ENCODE data around the gene TSPAN9.

TSPAN9 gene

DNA sequence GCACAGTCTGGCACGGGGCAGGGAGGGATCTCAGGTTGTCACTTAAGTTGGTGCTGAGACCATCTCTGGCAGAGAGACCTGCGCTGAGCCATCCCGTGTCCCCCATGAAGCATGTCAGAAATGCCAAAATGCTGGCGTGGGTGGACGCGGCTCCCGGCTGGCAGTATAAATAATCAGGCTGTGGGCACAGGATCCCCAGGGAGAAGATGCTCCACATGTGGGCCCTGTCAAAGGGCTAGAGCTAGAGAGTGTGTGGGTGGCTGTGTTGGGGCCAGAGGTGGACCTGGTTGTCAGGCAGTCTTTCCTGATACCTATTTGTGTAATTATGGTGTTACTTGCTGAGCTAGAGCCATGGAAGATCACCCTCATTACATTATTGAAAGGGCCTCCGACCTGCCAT is 189.5 kb downstream of the TSPAN9 start:
- H3K27me3 ChIP-seq (ENCODE audit: insufficient read depth, low read length): no peaks in the 10 kb centered on the region
- peaks cover 5% of the 10 kb centered on the region for H3K4me1 ChIP-seq (ENCODE audit: insufficient read depth, low read length)
- no peak overlapping the region for H3K4me3 ChIP-seq (ENCODE audit: low read length)
- H3K9me3 ChIP-seq (ENCODE audit: low read length): no peaks in the 10 kb centered on the region
- no peaks in the 10 kb centered on the region for H3K36me3 ChIP-seq (ENCODE audit: insufficient read depth, low read length)
- no peak overlapping the region for H2AFZ ChIP-seq (ENCODE audit: low read depth, low read length)

DNA sequence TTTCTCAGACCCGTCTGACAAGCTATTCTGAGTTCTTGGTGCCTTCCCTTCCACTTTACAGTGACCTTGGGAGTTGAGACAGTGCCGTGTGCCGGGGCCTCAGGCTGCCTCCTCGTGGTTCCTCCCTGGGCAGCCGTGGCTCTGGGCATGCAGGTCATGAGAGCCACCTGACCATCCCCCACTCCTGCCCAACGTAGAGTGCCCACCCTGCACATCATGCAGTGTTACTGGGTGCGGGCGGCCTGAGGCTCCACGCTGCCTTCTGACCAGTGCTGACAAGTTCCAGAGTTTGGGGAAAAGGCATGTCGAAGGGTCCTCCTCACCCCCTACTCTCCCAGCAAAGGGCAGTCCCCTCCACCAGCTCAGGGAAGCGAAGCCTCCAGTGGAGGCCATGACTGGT is 190.5 kb downstream of the TSPAN9 start:
- Histone ChIP-seq H3K4me1 (ENCODE audit: insufficient read depth, low read length) (peaks cover 10% of the 10 kb centered on the region), H3K27me3 (ENCODE audit: insufficient read depth, low read length) (no peaks in the 10 kb centered on the region), H3K36me3 (ENCODE audit: insufficient read depth, low read length) (no peaks in the 10 kb centered on the region), H2AFZ (ENCODE audit: low read depth, low read length) (no peak overlapping the region), H3K9me3 (ENCODE audit: low read length) (no peaks in the 10 kb centered on the region), H3K4me3 (ENCODE audit: low read length) (no peak overlapping the region)

DNA sequence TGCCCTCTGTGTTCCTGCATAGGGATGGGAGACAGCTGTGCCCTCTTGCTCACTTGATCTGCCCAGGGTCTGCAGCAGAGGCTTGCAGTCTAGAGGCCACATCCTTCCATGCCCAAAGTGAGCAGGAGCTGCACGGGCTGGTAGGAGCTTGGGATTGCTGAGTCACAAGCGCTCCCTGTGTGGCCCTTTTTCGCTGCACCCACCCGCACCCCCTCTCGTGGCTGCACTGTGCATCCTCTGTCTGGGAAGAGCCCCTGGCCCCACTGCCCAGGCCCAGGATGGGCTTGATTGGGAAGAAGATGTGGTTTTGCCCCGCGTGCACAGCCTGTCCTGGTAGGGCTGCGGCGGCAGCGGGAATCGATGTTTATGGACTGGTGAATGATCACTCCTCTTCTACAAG is 192.4 kb downstream of the TSPAN9 start:
- Histone ChIP-seq H3K36me3 (ENCODE audit: insufficient read depth, low read length) (no peaks in the 10 kb centered on the region), H2AFZ (ENCODE audit: low read depth, low read length) (no peak overlapping the region), H3K4me3 (ENCODE audit: low read length) (no peak overlapping the region), H3K27me3 (ENCODE audit: insufficient read depth, low read length) (no peaks in the 10 kb centered on the region), H3K4me1 (ENCODE audit: insufficient read depth, low read length) (peaks cover 10% of the 10 kb centered on the region), H3K9me3 (ENCODE audit: low read length) (no peaks in the 10 kb centered on the region)

DNA sequence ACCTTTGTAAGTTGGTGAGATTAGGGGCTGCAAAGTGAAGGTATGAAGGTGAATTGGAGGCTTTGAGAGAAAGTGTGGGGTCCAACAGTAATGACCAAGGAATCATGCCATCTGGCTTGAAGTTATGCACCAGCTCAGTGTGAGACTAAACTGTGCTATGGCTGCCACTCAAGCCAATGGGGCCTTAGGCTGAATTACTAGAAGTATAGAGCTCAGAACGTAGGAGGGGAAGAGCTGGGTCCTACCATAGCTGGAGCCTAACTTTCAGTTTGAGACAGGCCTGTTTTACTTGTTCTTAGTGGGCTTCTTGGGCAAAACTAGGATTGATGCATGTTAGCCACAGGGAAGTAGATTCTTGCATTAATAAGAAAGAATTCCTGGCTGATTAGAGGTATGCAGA is 194.0 kb downstream of the TSPAN9 start:
- Histone ChIP-seq H2AFZ (ENCODE audit: low read depth, low read length) (no peak overlapping the region), H3K36me3 (ENCODE audit: insufficient read depth, low read length) (no peaks in the 10 kb centered on the region), H3K27me3 (ENCODE audit: insufficient read depth, low read length) (no peaks in the 10 kb centered on the region), H3K9me3 (ENCODE audit: low read length) (no peaks in the 10 kb centered on the region), H3K4me1 (ENCODE audit: insufficient read depth, low read length) (peaks cover 10% of the 10 kb centered on the region), H3K4me3 (ENCODE audit: low read length) (no peak overlapping the region)

DNA sequence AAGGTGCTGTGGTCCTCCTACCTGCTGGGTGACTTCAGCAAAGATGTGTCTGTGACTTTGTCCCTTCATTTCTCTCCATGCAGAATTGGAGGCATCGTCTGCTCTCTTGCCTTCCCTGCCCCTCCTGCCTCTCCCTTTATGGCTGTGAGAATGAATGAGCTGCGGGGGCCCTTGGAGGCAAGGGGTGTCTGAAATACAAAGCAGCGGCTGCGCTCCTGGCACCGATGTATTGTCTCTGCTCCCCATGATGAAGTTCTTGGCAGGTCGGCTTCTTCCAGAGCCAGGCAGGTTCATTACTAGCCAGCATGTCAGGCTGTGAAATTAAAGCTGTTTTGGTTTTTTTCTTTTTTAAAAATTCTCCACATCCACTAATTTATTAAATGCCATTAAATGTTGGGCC is 194.5 kb downstream of the TSPAN9 start:
- Histone ChIP-seq H3K36me3 (ENCODE audit: insufficient read depth, low read length) (no peaks in the 10 kb centered on the region), H2AFZ (ENCODE audit: low read depth, low read length) (no peak overlapping the region), H3K27me3 (ENCODE audit: insufficient read depth, low read length) (no peaks in the 10 kb centered on the region), H3K4me1 (ENCODE audit: insufficient read depth, low read length) (peaks cover 10% of the 10 kb centered on the region), H3K9me3 (ENCODE audit: low read length) (no peaks in the 10 kb centered on the region), H3K4me3 (ENCODE audit: low read length) (no peak overlapping the region)

DNA sequence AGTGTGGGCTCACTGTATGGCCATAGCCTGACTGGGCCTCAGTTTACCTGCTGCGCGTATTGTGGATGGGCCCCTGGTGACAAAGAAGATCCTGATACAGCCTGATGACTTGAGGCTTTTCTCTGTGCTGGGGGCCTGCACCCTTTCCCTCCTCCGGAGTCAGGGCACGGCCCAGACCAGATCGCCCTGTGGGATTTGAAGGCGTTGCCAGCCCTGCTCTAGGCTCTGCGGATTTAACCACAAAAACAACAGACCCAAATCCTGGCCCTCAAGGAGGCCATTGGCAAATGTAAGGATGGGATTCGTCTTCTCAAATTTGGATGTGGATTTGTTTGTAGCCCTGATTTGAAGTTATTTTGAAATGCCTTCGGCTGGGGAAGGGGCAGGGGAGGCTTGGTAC is 195.8 kb downstream of the TSPAN9 start:
- Histone ChIP-seq H3K4me1 (ENCODE audit: insufficient read depth, low read length) (peaks cover 10% of the 10 kb centered on the region), H3K27me3 (ENCODE audit: insufficient read depth, low read length) (no peaks in the 10 kb centered on the region), H3K36me3 (ENCODE audit: insufficient read depth, low read length) (no peaks in the 10 kb centered on the region), H3K4me3 (ENCODE audit: low read length) (no peak overlapping the region), H2AFZ (ENCODE audit: low read depth, low read length) (no peak overlapping the region), H3K9me3 (ENCODE audit: low read length) (no peaks in the 10 kb centered on the region)

DNA sequence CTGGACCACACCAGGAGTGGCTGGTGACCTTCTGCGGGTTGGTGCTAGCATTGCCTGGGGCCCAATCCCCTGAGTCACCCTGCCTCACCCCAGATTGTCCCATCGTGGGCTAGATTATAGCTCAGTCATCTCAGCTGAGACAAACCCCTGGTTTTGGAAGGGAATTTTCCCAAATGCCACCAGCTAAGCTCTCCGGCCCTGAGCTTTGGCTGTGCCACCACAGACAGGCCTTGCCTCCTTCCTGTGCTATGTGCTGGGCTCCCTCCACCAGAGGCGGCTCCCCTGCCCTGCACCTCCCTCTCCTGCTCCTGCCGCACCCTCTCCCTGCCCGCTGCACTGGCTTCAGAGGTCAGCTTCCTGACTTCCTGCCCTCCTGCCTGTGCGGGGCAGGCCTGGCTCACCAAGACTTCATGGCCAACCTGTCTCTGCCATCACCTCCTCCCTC is 196.3 kb downstream of the TSPAN9 start:
- Histone ChIP-seq H3K9me3 (ENCODE audit: low read length) (no peaks in the 10 kb centered on the region), H3K27me3 (ENCODE audit: insufficient read depth, low read length) (no peaks in the 10 kb centered on the region), H3K4me1 (ENCODE audit: insufficient read depth, low read length) (peaks cover 10% of the 10 kb centered on the region), H3K36me3 (ENCODE audit: insufficient read depth, low read length) (no peaks in the 10 kb centered on the region), H3K4me3 (ENCODE audit: low read length) (no peak overlapping the region), H2AFZ (ENCODE audit: low read depth, low read length) (no peak overlapping the region)

DNA sequence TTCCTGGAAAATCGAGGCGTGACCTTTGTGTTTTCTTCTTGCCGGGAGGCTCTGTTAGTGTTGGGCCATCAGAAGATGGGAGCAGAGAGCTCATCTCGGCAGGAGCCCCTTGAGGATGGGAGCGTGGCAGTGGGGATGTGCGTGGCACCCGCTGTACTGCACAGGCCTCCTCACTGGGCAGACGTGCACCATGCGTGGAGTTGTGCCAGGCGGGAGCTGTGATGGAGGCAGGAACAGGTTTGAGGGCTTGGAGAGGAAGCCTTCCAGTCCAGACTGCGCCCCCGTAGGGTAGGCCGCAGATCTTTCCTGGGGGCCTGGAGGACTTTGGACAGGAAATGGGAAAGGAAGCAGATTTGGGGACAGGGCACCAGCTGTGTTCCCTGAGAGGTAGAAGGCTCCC is 197.5 kb downstream of the TSPAN9 start:
- Histone ChIP-seq H3K27me3 (ENCODE audit: insufficient read depth, low read length) (no peaks in the 10 kb centered on the region), H3K4me3 (ENCODE audit: low read length) (no peak overlapping the region), H3K36me3 (ENCODE audit: insufficient read depth, low read length) (no peaks in the 10 kb centered on the region), H3K4me1 (ENCODE audit: insufficient read depth, low read length) (peaks cover 10% of the 10 kb centered on the region), H2AFZ (ENCODE audit: low read depth, low read length) (no peak overlapping the region), H3K9me3 (ENCODE audit: low read length) (no peaks in the 10 kb centered on the region)

DNA sequence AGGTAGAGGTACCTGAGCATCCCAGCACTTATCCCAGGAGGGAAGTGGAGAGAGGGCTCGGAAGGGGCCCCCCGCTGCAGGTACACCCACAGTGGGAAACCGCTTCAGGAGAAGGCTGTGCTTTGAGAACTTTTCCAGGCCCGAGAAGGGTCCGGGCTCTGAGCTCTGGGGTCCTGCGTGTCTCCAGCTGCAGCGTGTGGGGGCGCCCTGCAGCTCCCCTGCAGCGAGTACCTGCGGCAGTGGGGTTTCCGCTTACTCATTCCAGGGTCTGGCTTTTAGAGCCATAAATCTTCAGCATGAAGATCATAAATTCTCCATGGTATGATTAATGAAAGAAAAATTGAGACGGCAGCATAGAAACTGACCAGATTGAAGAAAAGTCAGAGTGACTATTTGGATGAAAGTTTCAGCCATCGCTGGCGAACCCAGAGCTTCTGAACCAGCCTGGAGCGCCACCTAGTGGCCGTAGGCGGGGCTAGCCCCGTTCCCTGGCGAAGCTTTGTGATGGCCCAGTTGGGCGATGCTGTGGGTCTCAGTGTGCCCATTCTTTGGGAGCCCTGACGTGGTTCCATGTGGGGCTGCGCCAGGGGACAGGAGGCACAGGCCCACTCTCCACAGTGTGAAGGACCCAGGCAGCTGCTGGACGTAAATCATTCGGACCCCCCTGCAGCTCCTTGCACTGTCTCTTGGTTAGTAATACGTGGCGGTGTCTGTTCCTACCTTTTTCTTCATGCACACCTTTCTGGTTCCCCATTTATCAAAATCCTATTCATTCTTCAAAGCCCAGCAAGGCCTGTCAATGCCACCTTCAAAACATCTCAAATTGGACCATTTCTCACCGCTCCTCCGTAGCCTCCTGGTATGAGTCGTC is 198.2 kb downstream of the TSPAN9 start:
- peaks cover 10% of the 10 kb centered on the region for H3K4me1 ChIP-seq (ENCODE audit: insufficient read depth, low read length)
- H3K36me3 ChIP-seq (ENCODE audit: insufficient read depth, low read length): no peaks in the 10 kb centered on the region
- no peaks in the 10 kb centered on the region for H3K9me3 ChIP-seq (ENCODE audit: low read length)
- H3K27me3 ChIP-seq (ENCODE audit: insufficient read depth, low read length): no peaks in the 10 kb centered on the region
- no peak overlapping the region for H2AFZ ChIP-seq (ENCODE audit: low read depth, low read length)
- H3K4me3 ChIP-seq (ENCODE audit: low read length): no peak overlapping the region

DNA sequence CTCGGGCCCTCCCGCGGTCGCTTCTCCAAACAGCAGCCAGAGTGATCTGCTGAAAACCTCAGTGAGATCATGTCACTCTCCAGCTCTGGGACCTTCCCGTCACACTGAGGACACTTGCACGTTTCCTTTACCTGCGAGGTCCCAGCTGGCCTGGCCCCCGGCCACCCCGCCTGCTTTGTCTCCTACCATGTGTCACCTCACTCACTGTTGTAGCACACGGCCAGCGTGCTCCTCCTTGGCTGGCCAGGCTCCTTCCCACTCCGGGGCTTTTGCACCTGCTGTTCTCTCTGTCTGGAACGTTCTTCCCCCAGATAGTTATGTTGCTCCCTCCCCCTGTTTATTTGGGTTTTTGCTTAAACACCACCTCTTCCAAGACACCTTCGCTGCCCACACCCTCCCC is 199.0 kb downstream of the TSPAN9 start:
- no peaks in the 10 kb centered on the region for H3K36me3 ChIP-seq (ENCODE audit: insufficient read depth, low read length)
- H2AFZ ChIP-seq (ENCODE audit: low read depth, low read length): no peak overlapping the region
- H3K27me3 ChIP-seq (ENCODE audit: insufficient read depth, low read length): no peaks in the 10 kb centered on the region
- H3K4me1 ChIP-seq (ENCODE audit: insufficient read depth, low read length): peaks cover 9% of the 10 kb centered on the region
- no peak overlapping the region for H3K4me3 ChIP-seq (ENCODE audit: low read length)
- no peaks in the 10 kb centered on the region for H3K9me3 ChIP-seq (ENCODE audit: low read length)

DNA sequence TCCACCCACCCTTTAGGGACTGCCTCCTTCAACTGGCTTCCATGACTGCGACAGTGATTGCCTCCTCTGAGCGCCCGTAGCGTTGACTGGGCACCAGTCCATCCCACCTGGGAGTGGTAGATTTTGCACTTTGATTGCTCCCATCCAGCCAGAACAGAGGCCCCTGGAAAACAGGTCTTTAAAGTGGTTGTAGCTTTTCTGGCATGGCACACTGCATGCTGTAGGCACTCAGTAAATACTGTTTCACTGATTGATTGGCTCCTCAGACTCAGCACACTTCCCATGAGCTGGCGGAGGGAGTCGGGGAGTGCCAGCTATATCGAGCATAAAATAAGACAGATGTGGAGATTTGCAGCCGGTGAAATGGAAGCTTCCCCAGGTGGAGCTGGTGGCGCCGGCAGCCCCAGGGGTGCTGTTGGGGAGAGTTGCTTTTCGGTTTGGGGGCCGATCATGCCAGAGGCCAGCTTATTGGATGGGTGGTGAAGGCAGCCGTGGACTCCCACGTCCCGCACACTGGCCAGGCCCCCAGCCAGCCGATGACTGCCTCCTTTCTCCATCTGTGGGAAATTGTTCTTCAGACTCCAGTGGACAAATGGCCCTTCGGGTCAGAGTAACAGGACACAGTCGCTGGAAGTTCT is 200.2 kb downstream of the TSPAN9 start:
- H2AFZ ChIP-seq (ENCODE audit: low read depth, low read length): no peak overlapping the region
- H3K9me3 ChIP-seq (ENCODE audit: low read length): no peaks in the 10 kb centered on the region
- no peaks in the 10 kb centered on the region for H3K36me3 ChIP-seq (ENCODE audit: insufficient read depth, low read length)
- no peaks in the 10 kb centered on the region for H3K27me3 ChIP-seq (ENCODE audit: insufficient read depth, low read length)
- H3K4me1 ChIP-seq (ENCODE audit: insufficient read depth, low read length): no peaks in the 10 kb centered on the region
- H3K4me3 ChIP-seq (ENCODE audit: low read length): no peak overlapping the region

DNA sequence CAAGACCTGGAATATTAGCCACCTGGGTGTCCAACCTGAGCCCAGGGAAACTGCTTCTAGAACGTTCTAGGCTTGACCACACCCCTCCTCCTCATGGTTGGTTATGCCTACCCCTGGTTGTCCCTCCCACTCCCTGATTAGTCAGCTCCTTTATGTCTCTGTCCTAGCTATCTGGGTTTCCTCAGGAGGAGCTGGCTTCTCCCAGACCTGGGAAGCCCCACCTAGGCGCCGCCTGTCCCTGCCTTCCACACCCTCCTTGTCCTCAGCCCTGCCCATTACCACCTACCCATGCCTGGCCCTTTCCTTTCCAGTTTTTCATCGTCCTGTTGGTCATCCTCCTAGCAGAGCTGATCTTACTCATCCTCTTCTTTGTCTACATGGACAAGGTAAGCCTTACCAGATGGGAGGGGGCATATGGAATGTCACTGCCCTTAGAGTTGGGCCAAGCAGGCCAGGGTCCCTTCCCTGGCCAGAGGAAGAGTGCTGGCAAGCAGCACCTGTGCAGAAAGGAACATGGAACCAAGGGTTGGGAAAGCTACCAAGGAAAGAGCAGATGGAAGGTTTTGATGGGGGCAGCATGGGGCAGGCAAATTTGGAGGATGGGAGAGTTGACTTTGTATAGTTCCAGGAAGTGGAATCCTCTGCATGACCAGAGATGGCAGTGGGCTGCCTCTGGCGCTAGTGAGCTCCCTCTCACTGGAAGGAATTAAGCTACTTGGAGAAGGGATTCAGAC is 201.7 kb downstream of the TSPAN9 start:
- no peaks in the 10 kb centered on the region for H3K27me3 ChIP-seq (ENCODE audit: insufficient read depth, low read length)
- no peaks in the 10 kb centered on the region for H3K36me3 ChIP-seq (ENCODE audit: insufficient read depth, low read length)
- H3K9me3 ChIP-seq (ENCODE audit: low read length): no peaks in the 10 kb centered on the region
- no peak overlapping the region for H3K4me3 ChIP-seq (ENCODE audit: low read length)
- no peaks in the 10 kb centered on the region for H3K4me1 ChIP-seq (ENCODE audit: insufficient read depth, low read length)
- H2AFZ ChIP-seq (ENCODE audit: low read depth, low read length): no peak overlapping the region

DNA sequence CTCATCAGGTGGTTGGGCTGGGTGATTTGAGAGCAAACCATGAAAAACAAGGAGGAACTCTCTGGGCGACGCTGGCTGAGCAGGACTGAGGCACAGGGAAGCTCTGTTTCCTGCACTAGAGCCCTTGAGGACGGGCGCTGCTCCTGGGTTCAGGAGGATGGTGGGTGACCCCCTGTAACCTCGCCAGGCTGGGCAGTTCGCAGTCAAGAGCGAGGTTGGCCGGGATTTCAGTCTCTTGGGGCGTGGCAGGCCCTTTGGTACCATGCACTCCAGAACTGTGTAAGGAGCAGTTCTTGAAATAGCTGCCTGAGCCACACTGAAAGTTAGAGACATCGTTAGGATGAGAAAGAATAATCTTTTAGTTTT is 202.2 kb downstream of the TSPAN9 start:
- Histone ChIP-seq H3K9me3 (ENCODE audit: low read length) (no peaks in the 10 kb centered on the region), H2AFZ (ENCODE audit: low read depth, low read length) (no peak overlapping the region), H3K36me3 (ENCODE audit: insufficient read depth, low read length) (no peaks in the 10 kb centered on the region), H3K4me3 (ENCODE audit: low read length) (no peak overlapping the region), H3K27me3 (ENCODE audit: insufficient read depth, low read length) (no peaks in the 10 kb centered on the region), H3K4me1 (ENCODE audit: insufficient read depth, low read length) (no peaks in the 10 kb centered on the region)
